Measurements from ENCODE around the gene ZDHHC8.
A peak's percentile ranks its signal among the peaks of the same experiment; 100 is the strongest.

ZDHHC8 gene

GRCh38 chr22:20114506-20115475 is 16.8 kb upstream of the ZDHHC8 start:
- DNase-seq (ENCODE audit: low spot score) = no peak

- no peak for DNase-seq (ENCODE audit: low spot score)
Measured at GRCh38 chr22:20115691-20116375, 15.8 kb upstream of the ZDHHC8 start, which contains the start of gene RANBP1. TSS of gene RANBP1 (plus strand) at chr22:20116104. CDS start at chr22:20116185, 81 bp downstream.

- DNase-seq (ENCODE audit: low spot score) = no peak
Measured at GRCh38 chr22:20116376-20116950, 15.1 kb upstream of the ZDHHC8 start.

- DNase-seq (ENCODE audit: low spot score) = peak; percentile 95
Measured at GRCh38 chr22:20116951-20117632, 14.5 kb upstream of the ZDHHC8 start, which contains the start of gene TRMT2A. TSS of gene TRMT2A (minus strand) at chr22:20117226. CDS start at chr22:20116906, 320 bp downstream.

GRCh38 chr22:20117633-20118299 is 13.8 kb upstream of the ZDHHC8 start:
- peak; percentile 33 for DNase-seq (ENCODE audit: low spot score)

- no peak for DNase-seq (ENCODE audit: low spot score)
Measured at GRCh38 chr22:20118300-20119020, 13.1 kb upstream of the ZDHHC8 start.

GRCh38 chr22:20121856-20122415 is 9.7 kb upstream of the ZDHHC8 start:
- DNase-seq (ENCODE audit: low spot score) = no peak

- no peak for DNase-seq (ENCODE audit: low spot score)
Measured at GRCh38 chr22:20123366-20124082, 8.1 kb upstream of the ZDHHC8 start.

- no peak for DNase-seq (ENCODE audit: low spot score)
Measured at GRCh38 chr22:20124083-20124787, 7.4 kb upstream of the ZDHHC8 start.

GRCh38 chr22:20125201-20126174 is 6.1 kb upstream of the ZDHHC8 start:
- no peak for DNase-seq (ENCODE audit: low spot score)

GRCh38 chr22:20126284-20127029 is 5.1 kb upstream of the ZDHHC8 start:
- no peak for DNase-seq (ENCODE audit: low spot score)

GRCh38 chr22:20127318-20127868 is 4.2 kb upstream of the ZDHHC8 start:
- no peak for DNase-seq (ENCODE audit: low spot score)

- no peak for DNase-seq (ENCODE audit: low spot score)
Measured at GRCh38 chr22:20127869-20128618, 3.6 kb upstream of the ZDHHC8 start.

GRCh38 chr22:20128619-20128901 is 3.0 kb upstream of the ZDHHC8 start:
- DNase-seq (ENCODE audit: low spot score) = no peak

- DNase-seq (ENCODE audit: low spot score) = peak; percentile 35
Measured at GRCh38 chr22:20128902-20129746, 2.5 kb upstream of the ZDHHC8 start.

GRCh38 chr22:20129747-20130014 is 1.9 kb upstream of the ZDHHC8 start:
- DNase-seq (ENCODE audit: low spot score) = no peak
